Inferior parietal cortex (tissue), 1 donor: ENCODE results near the gene NHSL1.

Experiments used
- DNase-seq: peaks from one replicate; pipeline ENCODE4 v3.0.0-alpha.2; 2016; ENCODE audit errors: extremely low spot score

The NHSL1 gene, protein sequence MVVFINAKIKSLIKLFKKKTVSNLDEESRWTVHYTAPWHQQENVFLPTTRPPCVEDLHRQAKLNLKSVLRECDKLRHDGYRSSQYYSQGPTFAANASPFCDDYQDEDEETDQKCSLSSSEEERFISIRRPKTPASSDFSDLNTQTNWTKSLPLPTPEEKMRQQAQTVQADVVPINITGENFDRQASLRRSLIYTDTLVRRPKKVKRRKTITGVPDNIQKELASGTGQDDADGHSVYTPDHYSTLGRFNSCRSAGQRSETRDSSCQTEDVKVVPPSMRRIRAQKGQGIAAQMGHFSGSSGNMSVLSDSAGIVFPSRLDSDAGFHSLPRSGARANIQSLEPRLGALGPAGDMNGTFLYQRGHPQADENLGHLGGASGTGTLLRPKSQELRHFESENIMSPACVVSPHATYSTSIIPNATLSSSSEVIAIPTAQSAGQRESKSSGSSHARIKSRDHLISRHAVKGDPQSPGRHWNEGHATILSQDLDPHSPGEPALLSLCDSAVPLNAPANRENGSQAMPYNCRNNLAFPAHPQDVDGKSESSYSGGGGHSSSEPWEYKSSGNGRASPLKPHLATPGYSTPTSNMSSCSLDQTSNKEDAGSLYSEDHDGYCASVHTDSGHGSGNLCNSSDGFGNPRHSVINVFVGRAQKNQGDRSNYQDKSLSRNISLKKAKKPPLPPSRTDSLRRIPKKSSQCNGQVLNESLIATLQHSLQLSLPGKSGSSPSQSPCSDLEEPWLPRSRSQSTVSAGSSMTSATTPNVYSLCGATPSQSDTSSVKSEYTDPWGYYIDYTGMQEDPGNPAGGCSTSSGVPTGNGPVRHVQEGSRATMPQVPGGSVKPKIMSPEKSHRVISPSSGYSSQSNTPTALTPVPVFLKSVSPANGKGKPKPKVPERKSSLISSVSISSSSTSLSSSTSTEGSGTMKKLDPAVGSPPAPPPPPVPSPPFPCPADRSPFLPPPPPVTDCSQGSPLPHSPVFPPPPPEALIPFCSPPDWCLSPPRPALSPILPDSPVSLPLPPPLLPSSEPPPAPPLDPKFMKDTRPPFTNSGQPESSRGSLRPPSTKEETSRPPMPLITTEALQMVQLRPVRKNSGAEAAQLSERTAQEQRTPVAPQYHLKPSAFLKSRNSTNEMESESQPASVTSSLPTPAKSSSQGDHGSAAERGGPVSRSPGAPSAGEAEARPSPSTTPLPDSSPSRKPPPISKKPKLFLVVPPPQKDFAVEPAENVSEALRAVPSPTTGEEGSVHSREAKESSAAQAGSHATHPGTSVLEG (N-terminal part only)

DNA sequence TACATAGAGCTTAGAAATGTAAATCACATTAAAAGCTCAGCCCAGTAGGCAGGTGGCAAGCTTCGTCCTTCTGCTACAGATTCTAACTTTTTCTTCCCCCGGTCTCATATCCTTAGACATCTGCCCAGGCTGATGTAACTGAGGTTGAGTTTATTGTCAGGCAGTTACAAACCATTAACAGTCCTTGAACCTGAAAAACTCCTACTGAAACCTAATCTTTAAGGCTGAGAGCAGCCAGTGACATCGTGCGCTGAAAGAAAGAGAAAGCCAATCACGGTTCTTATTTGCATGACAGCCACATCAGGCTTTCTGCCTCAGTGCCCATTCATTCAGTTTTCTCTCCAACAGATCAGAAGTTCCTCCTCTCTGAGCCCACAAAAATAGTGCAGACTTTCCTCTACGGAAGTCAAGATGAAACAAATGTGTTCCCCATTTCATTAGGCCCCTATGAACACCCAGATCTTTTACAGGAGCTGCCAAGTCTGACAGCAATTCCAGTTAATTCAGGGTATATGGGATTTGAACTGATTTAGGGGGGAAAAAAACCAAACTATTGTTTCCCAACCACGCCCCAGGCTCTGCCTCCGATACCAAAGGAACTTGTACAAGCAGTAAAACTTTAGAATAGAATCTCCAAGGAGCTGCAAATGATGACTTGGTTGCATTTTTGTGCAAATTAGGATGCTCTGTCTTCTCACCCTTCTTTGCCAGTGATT is at the start of gene NHSL1:
TSS of gene NHSL1 (minus strand) at position 192 of the 716 bp plus-strand sequence. CDS start 204 bp downstream, outside the sequence.
- DNase-seq = no peak

DNA sequence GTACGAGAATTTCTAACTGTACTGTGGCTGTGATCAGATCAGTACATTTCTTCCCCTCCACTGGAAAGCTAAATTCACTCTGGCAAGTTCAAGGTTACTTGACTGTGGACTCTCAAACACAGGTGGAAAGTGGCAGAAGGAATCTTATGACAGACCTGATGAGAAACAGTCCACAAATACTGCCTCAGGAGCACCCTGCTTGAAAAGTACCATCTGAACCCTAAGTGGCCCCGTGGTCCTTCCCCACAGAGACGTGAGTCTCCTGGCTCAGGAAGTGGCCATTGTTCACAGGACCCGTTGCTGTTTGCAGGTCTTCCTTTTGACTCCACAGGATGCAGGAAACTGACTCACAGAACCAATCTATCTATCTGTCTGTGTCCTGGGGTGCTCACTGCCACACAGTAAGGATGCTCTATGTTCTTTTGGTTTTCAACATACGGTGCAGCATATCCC is 47.5 kb upstream of the NHSL1 start:
- DNase-seq = no peak

DNA sequence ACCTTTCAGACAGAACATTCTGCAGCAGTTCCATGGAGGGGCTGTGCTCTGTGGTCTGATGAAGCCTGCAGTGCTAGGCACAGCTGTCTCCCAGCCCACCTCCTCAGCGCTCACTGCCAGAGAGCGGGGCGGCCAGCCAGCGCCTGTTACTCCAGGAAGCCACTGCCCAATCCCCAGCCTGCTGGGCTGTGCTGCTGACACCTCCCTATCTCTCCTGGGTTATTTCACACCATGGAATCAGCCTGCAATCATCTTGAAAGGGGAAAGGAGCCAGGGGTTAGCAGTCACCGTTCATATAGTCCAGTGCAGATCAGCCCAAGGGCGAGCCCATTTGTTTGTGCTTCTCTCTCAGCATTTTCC is 46.3 kb upstream of the NHSL1 start:
- no peak for DNase-seq

DNA sequence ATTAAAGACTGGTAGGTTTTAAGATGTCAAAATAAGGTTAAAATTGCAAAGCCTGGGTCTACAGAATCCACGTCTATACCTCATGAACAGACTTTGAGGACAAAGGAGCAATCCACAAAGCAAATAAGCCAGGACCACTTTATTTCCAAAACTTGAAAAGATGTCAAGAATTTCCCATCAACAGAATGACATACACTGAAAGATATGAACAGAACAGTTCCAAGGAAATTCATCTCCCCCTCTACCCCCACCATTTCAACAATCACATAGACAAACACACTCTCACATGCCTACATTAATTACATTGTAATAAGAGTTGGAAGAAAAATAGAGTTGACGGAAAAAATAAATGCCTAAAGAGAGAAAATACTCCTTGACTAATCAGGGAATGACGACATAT is 45.2 kb upstream of the NHSL1 start:
- no peak for DNase-seq

DNA sequence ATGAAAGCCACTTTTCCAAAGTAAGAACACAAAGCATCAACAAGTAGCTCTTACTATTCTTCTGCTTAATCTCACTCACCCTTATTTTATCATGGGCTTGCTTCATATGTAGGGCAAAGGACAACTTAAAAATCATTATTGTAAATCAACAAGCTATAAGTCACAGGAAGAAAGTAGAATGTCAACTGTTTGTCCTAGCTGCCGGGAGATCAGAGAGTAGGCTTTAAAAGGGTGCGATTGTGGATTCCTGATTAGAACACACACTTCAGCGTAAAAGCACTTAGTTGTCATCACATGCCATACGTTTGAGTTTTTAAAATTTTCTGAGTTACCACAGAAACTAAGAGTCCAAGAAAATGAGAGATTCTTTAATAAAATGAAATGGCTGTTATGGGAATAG is 44.4 kb upstream of the NHSL1 start:
- no peak for DNase-seq

DNA sequence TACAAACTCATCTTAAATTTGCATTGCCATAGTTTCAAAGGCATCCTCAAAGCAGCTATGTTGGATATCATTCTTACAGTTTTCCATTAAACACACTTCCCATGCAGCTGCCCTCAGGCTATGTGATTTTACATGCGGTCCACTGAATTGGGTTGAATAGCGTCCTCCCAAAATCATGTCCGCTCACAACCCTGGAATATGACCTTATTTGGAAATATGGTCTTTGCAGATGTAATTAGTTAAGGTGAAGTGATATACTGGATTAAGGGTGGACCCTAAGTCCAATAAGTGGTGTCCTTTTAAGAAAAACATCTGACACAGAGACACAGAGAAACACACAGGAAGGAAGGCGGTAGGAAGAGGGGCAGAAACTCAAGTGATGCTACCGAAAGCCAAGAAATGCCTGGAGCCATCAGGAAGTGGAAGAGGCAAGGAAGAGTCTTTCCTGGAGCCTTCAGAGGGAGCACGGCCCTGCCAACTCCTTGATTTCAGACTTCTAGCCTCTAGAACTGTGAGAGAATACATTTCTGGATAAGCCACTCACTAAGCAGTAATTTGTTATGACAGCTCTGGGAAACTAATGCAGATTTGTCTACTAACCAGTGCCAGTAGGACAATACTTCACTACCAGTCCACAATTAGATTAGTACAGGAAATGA is 42.7 kb upstream of the NHSL1 start:
- no peak for DNase-seq

DNA sequence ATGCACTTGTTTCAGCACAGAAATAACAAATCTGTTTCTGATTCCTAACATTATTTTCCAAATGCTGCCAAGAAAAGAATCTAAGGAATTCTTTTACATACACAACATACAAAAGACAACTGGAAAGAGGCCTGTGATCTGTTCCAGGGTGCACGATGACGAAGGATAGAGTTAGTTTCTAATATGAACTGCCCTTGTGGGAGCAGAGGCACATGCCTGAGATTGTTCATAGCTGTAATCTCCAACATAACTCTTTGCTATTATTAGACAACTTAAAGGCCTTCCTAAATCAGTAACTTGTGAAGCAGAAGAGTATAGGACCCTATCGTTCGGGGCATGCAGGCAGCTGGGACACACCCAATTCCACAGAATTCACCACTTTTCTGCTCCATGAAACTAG is 41.2 kb upstream of the NHSL1 start:
- DNase-seq = no peak

DNA sequence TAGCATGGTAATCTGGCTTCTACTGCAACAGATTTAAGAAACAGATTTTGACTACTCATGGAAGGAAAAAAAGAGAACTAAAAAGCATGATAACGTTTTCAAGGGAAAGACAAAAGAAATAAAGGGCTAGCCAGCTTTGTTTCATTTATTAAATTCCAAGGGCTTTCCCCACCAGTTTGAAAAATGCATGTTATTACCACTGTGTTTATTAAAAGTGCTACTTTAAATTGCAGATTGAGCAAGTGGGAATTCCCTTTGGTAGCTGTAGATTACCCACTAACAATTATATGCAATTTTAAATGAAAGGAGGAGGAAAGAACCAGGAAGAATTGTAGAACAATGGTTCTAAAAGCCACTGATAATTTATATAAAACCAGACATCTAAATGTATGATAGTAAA is 40.6 kb upstream of the NHSL1 start:
- DNase-seq = no peak

DNA sequence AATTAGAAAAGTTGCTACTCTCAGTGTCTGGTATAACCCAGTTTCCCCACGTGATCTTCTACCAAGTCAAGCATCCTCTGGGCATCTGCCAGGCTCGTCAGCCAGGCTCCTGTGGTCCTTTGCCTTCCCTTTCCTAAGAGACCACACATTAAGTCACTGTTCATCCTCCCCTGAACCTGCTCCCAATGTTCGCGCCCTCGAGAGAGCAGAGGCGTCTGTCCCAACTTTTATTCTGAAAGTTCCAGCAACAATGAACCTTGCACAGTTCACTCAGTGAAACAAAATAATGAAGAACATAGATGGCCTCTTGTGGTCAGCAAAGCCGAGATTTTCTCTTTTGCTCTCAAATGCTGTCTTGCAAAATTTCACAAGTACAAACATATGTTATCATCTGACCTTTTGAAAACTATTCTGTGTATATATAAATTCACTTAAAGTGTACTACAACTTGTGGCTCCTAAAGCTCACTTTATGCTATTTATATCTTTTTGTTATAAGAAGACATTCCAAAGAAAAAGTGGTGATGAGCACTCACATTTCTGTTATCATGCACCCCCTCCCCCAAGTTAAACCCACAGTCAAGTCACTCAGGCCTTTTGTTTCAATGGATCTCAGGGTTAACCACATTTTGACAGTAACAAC is 39.2 kb upstream of the NHSL1 start:
- DNase-seq = no peak

DNA sequence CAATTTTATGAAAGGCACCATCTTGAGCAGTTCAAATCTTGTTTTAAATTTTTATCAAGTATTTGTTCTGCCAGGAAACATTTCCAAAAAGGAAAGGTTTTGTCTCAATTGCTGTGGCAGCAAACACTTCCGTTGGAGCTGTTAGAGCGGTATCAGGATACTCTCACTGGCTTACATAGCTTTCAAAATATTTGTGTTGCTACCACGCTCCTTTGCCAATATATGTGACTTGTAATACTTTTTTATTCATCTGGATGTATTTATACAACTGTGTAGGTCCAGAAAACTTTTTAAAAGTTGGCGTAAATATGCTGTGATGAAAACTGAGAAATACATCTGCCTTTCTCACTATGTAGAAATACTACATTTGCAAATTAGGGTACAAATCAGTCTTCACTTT is 37.8 kb upstream of the NHSL1 start:
- no peak for DNase-seq

DNA sequence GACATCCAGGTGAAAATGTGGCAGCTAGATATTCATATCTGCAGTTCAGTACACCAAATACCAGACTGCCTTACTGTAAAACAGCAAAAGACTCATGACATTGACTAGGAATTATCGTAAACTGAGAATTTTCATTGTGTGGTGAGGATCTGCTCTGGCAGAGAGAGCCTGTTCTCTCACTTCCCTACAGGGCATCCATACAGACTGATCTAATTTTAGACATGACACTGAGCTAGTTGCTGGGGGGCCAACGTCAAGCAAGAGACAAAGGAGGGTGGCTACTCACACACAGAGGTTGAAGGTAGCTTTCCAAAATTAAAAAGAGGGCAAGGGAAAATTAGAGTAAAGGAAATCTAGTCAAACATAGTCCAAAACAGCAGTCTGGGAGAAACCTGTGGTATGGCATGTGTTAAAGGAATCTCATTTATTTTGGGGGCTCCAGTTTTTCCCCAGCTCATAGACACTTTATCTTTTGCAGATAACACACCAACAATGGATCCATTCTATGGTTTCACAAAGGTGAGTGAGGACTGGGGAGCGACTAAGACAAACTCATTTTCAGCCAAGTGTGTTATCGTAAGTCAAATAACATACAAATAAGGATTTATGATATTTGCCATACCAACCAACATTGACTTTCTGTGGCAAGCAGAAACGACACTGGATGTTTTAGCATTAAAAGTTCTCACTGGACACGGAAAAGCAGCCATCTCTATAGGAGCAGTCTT is 36.6 kb upstream of the NHSL1 start:
- DNase-seq = no peak

DNA sequence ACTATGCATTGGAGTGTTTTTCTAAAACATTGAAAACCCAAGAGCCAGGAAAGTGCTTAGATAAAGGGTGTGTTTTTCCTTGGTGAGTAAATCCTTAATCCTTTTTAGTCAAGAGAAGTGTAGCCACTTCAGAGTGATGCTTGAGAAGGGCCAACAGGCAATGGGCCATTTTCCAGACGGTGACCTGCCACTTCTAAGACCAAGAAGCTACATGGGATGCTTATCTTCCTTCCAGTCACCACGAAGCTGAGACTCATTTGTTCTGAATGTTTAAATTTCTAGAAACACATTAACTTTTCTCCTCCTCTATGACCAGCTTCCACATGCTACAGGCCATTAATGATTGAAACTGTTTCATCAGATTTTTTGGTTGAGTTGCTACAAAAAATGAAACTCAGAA is 34.4 kb upstream of the NHSL1 start:
- no peak for DNase-seq

DNA sequence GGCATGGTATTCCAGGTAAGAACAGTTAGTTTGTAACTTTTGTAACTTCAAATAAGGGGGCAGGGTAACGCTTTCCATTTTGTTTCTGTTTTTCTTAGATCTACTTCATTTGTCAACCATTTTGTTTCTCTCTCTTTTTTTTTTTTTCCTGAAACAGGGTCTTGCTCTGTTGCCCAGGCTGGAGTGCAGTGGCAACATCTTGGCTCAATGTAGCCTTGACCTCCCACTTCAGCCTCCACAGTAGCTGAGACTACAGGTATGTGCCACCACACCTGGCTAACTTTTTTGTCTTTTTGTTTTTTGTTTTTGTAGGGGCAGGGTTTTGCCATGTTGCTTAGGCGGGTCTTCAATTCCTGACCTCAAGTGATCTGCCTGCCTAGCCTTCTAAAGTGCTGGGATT is 32.1 kb upstream of the NHSL1 start:
- DNase-seq = no peak

DNA sequence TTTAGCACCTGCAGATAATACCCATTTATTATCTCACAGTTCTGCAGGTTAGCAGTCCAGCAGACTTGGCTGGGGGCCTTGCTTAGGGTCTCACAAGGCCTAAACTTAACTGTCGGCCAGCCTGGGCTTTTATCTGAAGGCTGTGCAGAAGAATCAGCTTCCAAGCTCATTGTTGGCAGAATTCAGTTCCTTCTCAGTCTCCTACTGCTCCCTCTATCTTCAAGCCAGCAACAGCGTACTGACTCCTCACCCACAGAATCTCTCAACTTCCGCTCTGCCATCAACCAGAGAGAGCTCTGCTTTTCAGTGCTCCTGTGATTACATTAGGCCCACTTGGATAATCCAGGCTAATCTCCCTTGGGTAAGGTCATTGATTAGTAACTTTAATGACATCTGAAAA is 30.2 kb upstream of the NHSL1 start:
- DNase-seq = no peak

DNA sequence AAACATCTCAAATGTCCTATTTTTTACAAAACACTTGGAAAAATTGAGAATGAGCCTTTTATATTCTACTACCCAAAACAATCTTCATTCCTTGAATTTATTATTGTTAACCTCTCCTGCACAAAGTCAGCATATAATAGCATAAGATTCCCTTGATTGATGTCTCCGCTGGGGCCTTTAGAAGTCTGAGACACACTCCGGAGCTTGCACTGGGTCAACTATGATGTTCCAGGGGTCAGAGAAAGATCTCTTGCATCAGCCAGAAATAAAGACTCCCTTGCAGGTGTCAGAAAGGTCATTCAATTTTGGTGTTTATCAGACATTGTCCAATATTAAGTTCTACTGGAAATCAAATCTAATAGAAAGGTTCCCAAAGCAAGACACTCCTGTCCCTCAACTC is 29.7 kb upstream of the NHSL1 start:
- DNase-seq = no peak

DNA sequence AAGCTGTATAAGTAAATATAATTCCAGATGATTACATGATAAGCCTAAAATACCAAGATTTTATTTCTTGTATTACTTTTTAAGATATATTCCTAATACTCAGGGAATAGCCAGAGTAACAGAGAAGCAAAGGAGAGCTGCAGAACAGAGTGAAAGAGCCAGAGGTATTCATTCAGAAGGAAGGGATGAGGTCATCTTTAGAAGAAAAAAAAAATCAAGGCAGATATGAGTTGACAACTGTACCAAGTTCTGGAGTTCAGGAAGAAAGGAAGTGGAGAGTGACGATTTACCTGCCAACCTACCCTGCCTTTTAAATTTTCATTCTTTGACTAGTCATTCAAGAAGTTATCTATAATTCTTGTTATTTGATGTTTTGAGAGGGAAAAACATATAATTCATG is 28.8 kb upstream of the NHSL1 start:
- DNase-seq = no peak

DNA sequence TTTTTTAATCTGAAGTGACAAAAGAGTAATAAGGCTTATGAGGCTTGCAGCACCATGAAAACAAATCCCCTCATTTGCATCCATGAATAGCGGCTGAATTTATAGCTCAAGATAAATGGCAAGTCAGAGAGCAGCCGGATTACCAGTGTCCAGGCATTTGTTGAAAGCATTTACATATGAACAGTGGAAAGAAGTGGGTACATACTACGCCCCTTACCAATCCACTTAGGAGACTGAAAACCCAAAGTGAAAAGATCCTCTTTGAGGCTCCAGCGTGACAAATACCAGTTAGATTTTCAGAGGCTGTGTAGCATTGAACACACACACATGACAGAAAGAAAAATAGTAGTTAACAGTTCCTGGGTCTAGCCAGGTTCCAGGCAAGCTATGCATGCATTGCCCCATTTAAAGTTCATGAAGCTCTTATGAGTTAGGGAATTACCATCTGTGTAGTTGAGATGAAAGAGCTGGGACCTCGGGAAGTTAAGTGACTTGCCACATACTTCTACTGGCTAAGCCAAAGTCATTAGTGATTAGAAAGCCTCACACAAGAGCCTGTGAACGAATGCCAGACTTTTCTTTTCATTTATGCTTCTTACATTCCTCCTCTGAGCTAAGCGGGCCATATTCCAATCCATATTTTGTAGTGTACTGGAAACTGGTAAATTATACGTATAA is 28.3 kb upstream of the NHSL1 start:
- no peak for DNase-seq

DNA sequence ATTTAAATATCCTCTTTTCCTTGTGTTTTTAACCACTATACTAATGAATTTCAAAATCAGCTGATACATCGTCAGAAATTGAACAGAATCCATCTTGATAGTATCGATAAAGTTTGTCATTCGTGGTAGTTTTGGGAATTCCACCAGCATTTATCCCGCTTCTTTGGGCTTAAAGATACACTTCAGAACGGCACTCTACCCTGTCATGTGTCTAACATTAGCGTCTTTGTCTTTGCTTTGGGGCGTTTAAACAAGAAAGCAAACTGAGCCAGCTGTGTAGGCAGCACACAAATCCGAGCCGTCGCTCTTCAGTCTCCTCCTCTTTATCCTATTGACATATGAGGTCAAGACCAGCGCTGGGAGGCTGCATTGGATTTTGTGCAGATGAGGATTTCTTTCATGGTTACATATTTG is 27.5 kb upstream of the NHSL1 start:
- DNase-seq = no peak

DNA sequence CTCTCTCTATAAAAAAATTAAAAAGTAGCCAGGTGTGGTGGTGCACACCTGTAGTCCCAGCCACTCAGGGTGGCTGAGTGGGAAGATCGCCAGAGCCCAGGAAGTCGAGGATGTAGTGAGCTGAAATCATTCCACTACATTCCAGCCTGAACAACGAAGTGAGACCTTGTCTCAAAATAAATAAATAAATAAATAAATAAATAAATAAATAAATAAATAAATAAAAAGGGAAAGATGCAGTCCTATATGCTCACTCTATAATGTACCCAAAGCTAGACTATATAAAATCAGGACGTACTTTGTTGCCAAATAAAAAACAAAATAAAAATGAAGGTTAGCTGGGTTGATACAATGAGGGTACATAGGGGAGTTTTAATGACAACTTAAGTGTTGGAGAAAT is 26.1 kb upstream of the NHSL1 start:
- no peak for DNase-seq
